Ureter (tissue), 1 donor: ENCODE results near the gene FAM20B. TPM values are rescaled to one million over a fixed set of nuclear protein-coding genes. Genes with fewer than 3 reads are reported as not detected.
"Not testable (repeated sequence)": the region's sequence is repeated elsewhere in the genome, so short reads cannot be mapped to it uniquely, and the experiment has no call there.

Experiments used
- DNase-seq: peaks from one replicate; pipeline ENCODE4 v3.0.0-alpha.2; 2020; ENCODE audit warnings: low spot score
- total RNA-seq: library from RNA; stranded (reverse); gene quantifications from one replicate; pipeline ENCODE4 v1.2.4, GENCODE V29; 2023
- donor health status: DM: yes; HTN: yes; CAD: no.

The FAM20B gene
- total RNA-seq = 56.5 TPM

GRCh38 chr1:179025125-179025974 lies at the start of gene FAM20B:
Gene FAM20B, plus strand, starts transcription at chr1:179025894. Its CDS starts 17,954 bp downstream, at chr1:179043848.
- peak; percentile 96 for DNase-seq

GRCh38 chr1:178976541-178976940 lies 49.2 kb upstream of the FAM20B start:
- no peak for DNase-seq

GRCh38 chr1:178986204-178986603 lies 39.5 kb upstream of the FAM20B start:
- DNase-seq = no peak

- DNase-seq = not testable (repeated sequence)
Measured at GRCh38 chr1:178988198-178988597, 37.5 kb upstream of the FAM20B start.

- no peak for DNase-seq
Measured at GRCh38 chr1:178993559-178993958, 32.1 kb upstream of the FAM20B start.

GRCh38 chr1:178997428-178997827 lies 28.3 kb upstream of the FAM20B start:
- DNase-seq = no peak

- no peak for DNase-seq
Measured at GRCh38 chr1:178998295-178998694, 27.4 kb upstream of the FAM20B start.

GRCh38 chr1:178999061-178999460 lies 26.6 kb upstream of the FAM20B start:
- no peak for DNase-seq

GRCh38 chr1:179001451-179001850 lies 24.2 kb upstream of the FAM20B start:
- no peak for DNase-seq

GRCh38 chr1:179002064-179002463 lies 23.6 kb upstream of the FAM20B start:
- not testable (repeated sequence) for DNase-seq

GRCh38 chr1:179002552-179003345 lies 22.9 kb upstream of the FAM20B start:
- peak; percentile 72 for DNase-seq

GRCh38 chr1:179003512-179004066 lies 22.1 kb upstream of the FAM20B start:
- DNase-seq = no peak

- DNase-seq = no peak
Measured at GRCh38 chr1:179007233-179007632, 18.5 kb upstream of the FAM20B start.

GRCh38 chr1:179010671-179011070 lies 15.0 kb upstream of the FAM20B start:
- DNase-seq = no peak

- DNase-seq = no peak
Measured at GRCh38 chr1:179012038-179012437, 13.7 kb upstream of the FAM20B start.

- no peak for DNase-seq
Measured at GRCh38 chr1:179014123-179014522, 11.6 kb upstream of the FAM20B start.

- no peak for DNase-seq
Measured at GRCh38 chr1:179015396-179015795, 10.3 kb upstream of the FAM20B start.

- peak; percentile 95 for DNase-seq
Measured at GRCh38 chr1:179016706-179017382, 8.8 kb upstream of the FAM20B start.

GRCh38 chr1:179017383-179018326 lies 8.0 kb upstream of the FAM20B start:
- no peak for DNase-seq

- no peak for DNase-seq
Measured at GRCh38 chr1:179021873-179022272, 3.8 kb upstream of the FAM20B start.
